CD14-positive monocyte (primary cell): Measurements from ENCODE around the gene PSMB7. TPM values are rescaled to one million over a fixed set of nuclear protein-coding genes. Genes with fewer than 3 reads are reported as not detected.

Source experiments
- DNase-seq, 3 donors: peaks; one replicate each; pipeline ENCODE4 v3.0.0-alpha.2; 2011 to 2022
- H2AFZ ChIP-seq: 2 replicates; pipeline ENCODE4 v1.6.0; 2012; ENCODE audit warnings: mild to moderate bottlenecking, low read depth, low read length, inconsistent platforms; ENCODE audit not compliant: insufficient read depth, poor library complexity, severe bottlenecking
- H3K27ac ChIP-seq, 2 donors: 1 replicate in 1 of 2; 2 replicates in 1 of 2; pipeline ENCODE4 v1.5.1; 2012 to 2013; ENCODE audit warnings: low read length in 2 of 2, control low read depth in 1 of 2, inconsistent platforms in 1 of 2, low read depth in 1 of 2, mild to moderate bottlenecking in 1 of 2
- H3K27me3 ChIP-seq, 2 donors: one replicate each; pipeline versions ENCODE4 v1.6.0 to v1.6.1; 2011 to 2013; ENCODE audit warnings: low read length in 2 of 2; ENCODE audit not compliant: control insufficient read depth in 2 of 2, insufficient read depth in 2 of 2
- H3K36me3 ChIP-seq, 2 donors: replicated peaks in 1 of 2; 1 replicate in 1 of 2; 2 replicates in 1 of 2; pipeline versions ENCODE4 v1.5.1 to v1.6.1; 2012 to 2013; ENCODE audit warnings: low read length in 2 of 2, control low read depth in 1 of 2, inconsistent platforms in 1 of 2, mild to moderate bottlenecking in 1 of 2; ENCODE audit not compliant: insufficient read depth in 2 of 2, control insufficient read depth in 1 of 2
- H3K4me1 ChIP-seq, 2 donors: 1 replicate in 1 of 2; 2 replicates in 1 of 2; pipeline versions ENCODE4 v1.5.1 to v1.6.1; 2012 to 2013; ENCODE audit warnings: low read length in 2 of 2, control low read depth in 1 of 2, inconsistent platforms in 1 of 2, mild to moderate bottlenecking in 1 of 2, moderate library complexity in 1 of 2; ENCODE audit not compliant: insufficient read depth in 2 of 2, control insufficient read depth in 1 of 2
- H3K4me2 ChIP-seq: replicated peaks from 2 replicates; pipeline ENCODE3; 2012; ENCODE audit warnings: low read length, moderate library complexity, mild to moderate bottlenecking; ENCODE audit not compliant: poor library complexity, severe bottlenecking; ENCODE audit errors: extremely low read depth
- H3K4me3 ChIP-seq, 3 experiments: fragments of 200-600 bp in 1 of 3; sonication (generic) in 1 of 3; replicated peaks in 1 of 3; 1 replicate in 2 of 3; 2 replicates in 1 of 3; pipeline ENCODE4 v1.5.1; 2011 to 2013; ENCODE audit warnings: low read length in 3 of 3, mild to moderate bottlenecking in 3 of 3, control low read depth in 2 of 3, low read depth in 2 of 3, inconsistent platforms in 1 of 3, moderate library complexity in 1 of 3
- H3K79me2 ChIP-seq: 2 replicates; pipeline ENCODE4 v1.6.0; 2012; ENCODE audit warnings: mild to moderate bottlenecking, control low read depth, inconsistent platforms, low read length, moderate library complexity; ENCODE audit not compliant: insufficient read depth
- H3K9ac ChIP-seq: 2 replicates; pipeline ENCODE4 v1.6.0; 2017; ENCODE audit warnings: low read length, mild to moderate bottlenecking; ENCODE audit not compliant: insufficient read depth, poor library complexity, severe bottlenecking
- H3K9me3 ChIP-seq, 2 donors: replicated peaks in 1 of 2; 1 replicate in 1 of 2; 2 replicates in 1 of 2; pipeline versions ENCODE4 v1.5.1 to v1.6.1; 2012 to 2013; ENCODE audit warnings: low read length in 2 of 2, control low read depth in 1 of 2; ENCODE audit not compliant: control insufficient read depth in 1 of 2, insufficient read depth in 1 of 2
- H4K20me1 ChIP-seq: 2 replicates; pipeline ENCODE4 v1.6.0; 2012; ENCODE audit warnings: mild to moderate bottlenecking, low read length, control low read depth, moderate library complexity; ENCODE audit not compliant: insufficient read depth
- H3K27ac Mint-ChIP-seq, 7 donors: one replicate each; pipeline ENCODE4 v1.8.0; 2020; ENCODE audit warnings: mild to moderate bottlenecking in 7 of 7, mixed read lengths in 7 of 7, moderate library complexity in 6 of 7, inconsistent platforms in 2 of 7
- H3K27me3 Mint-ChIP-seq, 3 donors: one replicate each; pipeline ENCODE4 v1.8.0; 2021 to 2022; ENCODE audit warnings: low read depth in 3 of 3, mild to moderate bottlenecking in 3 of 3, mixed read lengths in 3 of 3, moderate library complexity in 3 of 3, inconsistent platforms in 1 of 3
- H3K36me3 Mint-ChIP-seq, 2 donors: one replicate each; pipeline ENCODE4 v1.8.0; 2020; ENCODE audit warnings: mixed read lengths in 2 of 2, inconsistent platforms in 1 of 2, mild to moderate bottlenecking in 1 of 2
- H3K4me1 Mint-ChIP-seq: one replicate; pipeline ENCODE4 v1.8.0; 2020; ENCODE audit warnings: mild to moderate bottlenecking, mixed read lengths
- H3K4me3 Mint-ChIP-seq, 2 donors: one replicate each; pipeline ENCODE4 v1.8.0; 2020; ENCODE audit warnings: mild to moderate bottlenecking in 2 of 2, mixed read lengths in 2 of 2, moderate library complexity in 1 of 2
- H3K9me3 Mint-ChIP-seq, 7 donors: one replicate each; pipeline ENCODE4 v1.8.0; 2020 to 2022; ENCODE audit warnings: mixed read lengths in 7 of 7, mild to moderate bottlenecking in 6 of 7, moderate library complexity in 6 of 7, inconsistent platforms in 2 of 7
- CTCF ChIP-seq: fragments of 200-600 bp; IDR thresholded peaks from one replicate; pipeline ENCODE4 v1.8.0; 2022; ENCODE audit warnings: antibody characterized with exemption, mild to moderate bottlenecking
- WGBS: methylation state at CpG from one replicate; pipeline ENCODE4 v1.1.5; 2013; ENCODE audit warnings: missing lambda C conversion rate; ENCODE audit not compliant: insufficient coverage; 5-methylcytosine and 5-hydroxymethylcytosine counted together
- intact Hi-C, 2 donors: fragments of 100-400 bp; cut with micrococcal nuclease; formaldehyde crosslinking; loops; one replicate each; pipeline versions ENCODE4 v1.15.0 to v1.15.1; 2023
- polyA plus RNA-seq, 3 donors: library from polyadenylated mRNA; depleted of rRNA in 1 of 3; unstranded in 2 of 3; stranded (reverse) in 1 of 3; fragments of 300-500 nt in 2 of 3; fragments of >200 nt in 1 of 3; fragmentation: Illumina TruSeq in 2 of 3; gene quantifications; 1 replicate in 2 of 3; 2 replicates in 1 of 3; pipeline ENCODE4 v1.2.3, GENCODE V29; 2012 to 2021

Gene PSMB7
- polyA plus RNA-seq, 3 donors, result 129 to 194 (median 191) TPM

DNA sequence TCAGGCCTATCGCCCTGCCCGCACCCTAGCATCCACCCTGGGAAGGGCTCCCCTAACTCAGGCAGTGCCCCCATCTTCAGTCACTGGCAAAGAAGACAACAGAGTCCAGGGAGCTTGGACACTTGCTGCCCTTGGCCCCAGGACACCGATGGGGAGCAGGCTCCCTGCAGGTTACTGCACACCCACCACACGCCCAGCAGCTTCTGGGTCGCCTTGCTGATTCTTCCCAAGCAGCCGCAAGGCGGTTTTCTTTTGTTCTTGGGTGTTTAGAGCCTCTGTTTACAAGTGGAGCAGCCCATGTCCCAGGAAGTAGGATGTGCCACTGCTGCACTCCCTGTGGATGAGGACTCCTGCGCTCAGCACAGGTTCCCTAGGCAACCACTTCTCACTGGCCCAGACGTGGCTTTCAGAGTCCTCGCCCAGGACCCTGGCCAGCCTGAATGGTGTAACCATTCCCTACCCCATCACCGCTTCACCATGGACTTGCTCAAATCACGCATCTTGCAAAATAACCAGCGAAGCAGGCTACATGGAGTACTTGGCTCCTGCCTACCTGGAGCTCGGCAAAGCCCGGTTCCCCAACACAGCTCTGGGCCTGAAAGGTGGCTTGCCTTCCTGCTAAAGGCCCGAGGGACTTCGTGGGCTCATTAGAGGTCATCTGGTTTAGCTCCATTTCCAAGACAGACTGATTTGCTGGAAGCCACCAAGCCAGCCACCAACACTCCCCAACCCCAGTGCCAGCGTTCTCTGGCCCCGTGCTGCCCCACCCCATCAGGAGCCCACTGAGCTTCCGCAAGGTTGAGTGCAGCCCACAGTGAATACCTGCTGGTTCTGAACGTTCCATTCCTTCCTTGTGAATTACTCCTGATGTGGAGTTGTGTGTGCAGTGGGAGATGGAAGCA, 60.0 kb downstream of the PSMB7 start:
- H3K4me2 ChIP-seq, result no peak overlapping the region
- H4K20me1 ChIP-seq, result peaks cover 97% of the 10 kb centered on the region
- H3K4me3 Mint-ChIP-seq, result no peak overlapping the region
- H3K27ac Mint-ChIP-seq, result peak overlapping the region in 1 of 7 donors; percentile 56
- WGBS, result 94% methylated on average over 15 of the region's 21 CpGs
- H3K9ac ChIP-seq, result no peak overlapping the region
- H3K4me3 ChIP-seq, result no peak overlapping the region
- intact Hi-C loops, result no loop called here
- peaks cover 0 to 3% (median 0%) of the 10 kb centered on the region in 3 donors for H3K27me3 Mint-ChIP-seq
- no peak for TF ChIP-seq CTCF
- H3K4me1 Mint-ChIP-seq, result peaks cover 30% of the 10 kb centered on the region
- H3K36me3 Mint-ChIP-seq, result peaks cover 73 to 89% of the 10 kb centered on the region in 2 donors
- peaks cover 72% of the 10 kb centered on the region for H3K79me2 ChIP-seq
- peaks cover 0 to 2% (median 0%) of the 10 kb centered on the region in 7 donors for H3K9me3 Mint-ChIP-seq
- H3K36me3 ChIP-seq, result peaks cover 76 to 100% of the 10 kb centered on the region in 2 donors
- no peak for DNase-seq
- H3K9me3 ChIP-seq, result no peaks in the 10 kb centered on the region
- no peak overlapping the region for H2AFZ ChIP-seq
- no peaks in the 10 kb centered on the region for H3K27me3 ChIP-seq
- H3K27ac ChIP-seq, result peak overlapping the region in 1 of 2 donors; percentile 8
- no peaks in the 10 kb centered on the region for H3K4me1 ChIP-seq

DNA sequence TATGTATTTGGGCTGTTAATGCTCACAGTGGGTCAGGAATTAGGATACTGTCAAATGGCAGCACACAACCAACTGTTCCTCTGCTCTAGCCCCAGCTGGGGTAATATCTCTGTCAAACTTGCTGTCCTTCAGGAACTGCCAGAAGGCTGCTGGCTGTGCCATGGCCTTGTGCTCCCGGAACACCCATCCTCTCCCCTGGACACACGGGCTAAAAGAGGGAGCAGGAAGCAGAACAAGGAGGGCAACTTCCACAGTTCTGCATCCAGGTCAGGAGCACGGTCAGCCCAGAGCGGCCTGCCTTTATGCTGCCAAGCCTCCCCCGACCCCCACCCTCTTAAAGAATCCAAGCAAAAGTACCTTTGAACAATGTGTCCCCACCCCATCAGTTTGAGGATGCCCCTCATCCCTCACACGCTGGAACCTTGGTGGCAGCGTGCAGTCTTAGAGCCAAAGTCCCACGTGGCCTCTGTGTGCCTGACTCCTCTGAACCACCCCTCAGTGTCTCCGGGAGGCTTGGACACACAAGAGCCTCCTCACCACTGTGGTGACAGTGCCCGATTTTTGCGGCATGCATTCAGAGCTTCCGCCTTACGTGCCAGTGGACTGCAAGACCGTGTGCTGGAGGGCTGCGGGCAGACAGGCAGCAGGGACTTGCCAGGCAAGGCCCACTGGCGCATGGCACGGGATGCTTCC, 60.8 kb downstream of the PSMB7 start:
- no peak overlapping the region for H3K9ac ChIP-seq
- no peaks in the 10 kb centered on the region for H3K4me1 ChIP-seq
- H3K4me3 Mint-ChIP-seq, result no peak overlapping the region
- peak overlapping the region in 4 of 7 donors; percentile 33 to 73 (median 65) for H3K27ac Mint-ChIP-seq
- intact Hi-C loops, result no loop called here
- H3K4me1 Mint-ChIP-seq, result peaks cover 29% of the 10 kb centered on the region
- H3K36me3 ChIP-seq, result peaks cover 82 to 100% of the 10 kb centered on the region in 2 donors
- H3K4me3 ChIP-seq, result no peak overlapping the region
- no peaks in the 10 kb centered on the region for H3K9me3 ChIP-seq
- H3K27me3 ChIP-seq, result no peaks in the 10 kb centered on the region
- peaks cover 77 to 94% of the 10 kb centered on the region in 2 donors for H3K36me3 Mint-ChIP-seq
- no peak overlapping the region for H2AFZ ChIP-seq
- H3K9me3 Mint-ChIP-seq, result peaks cover 0 to 2% (median 0%) of the 10 kb centered on the region in 7 donors
- no peak for TF ChIP-seq CTCF
- H3K27me3 Mint-ChIP-seq, result peaks cover 0 to 1% (median 0%) of the 10 kb centered on the region in 3 donors
- H3K4me2 ChIP-seq, result no peak overlapping the region
- peak overlapping the region in 1 of 2 donors; percentile 7 for H3K27ac ChIP-seq
- peaks cover 98% of the 10 kb centered on the region for H4K20me1 ChIP-seq
- H3K79me2 ChIP-seq, result peaks cover 64% of the 10 kb centered on the region
- WGBS, result 93% methylated on average over 17 of the region's 17 CpGs
- no peak for DNase-seq
